ENCODE measurements around the gene NSUN4. TPM values are rescaled to one million over a fixed set of nuclear protein-coding genes. Genes with fewer than 3 reads are reported as not detected.

The NSUN4 gene
- total RNA-seq, 1 experiment from 2014 or later = 22.3 TPM

DNA sequence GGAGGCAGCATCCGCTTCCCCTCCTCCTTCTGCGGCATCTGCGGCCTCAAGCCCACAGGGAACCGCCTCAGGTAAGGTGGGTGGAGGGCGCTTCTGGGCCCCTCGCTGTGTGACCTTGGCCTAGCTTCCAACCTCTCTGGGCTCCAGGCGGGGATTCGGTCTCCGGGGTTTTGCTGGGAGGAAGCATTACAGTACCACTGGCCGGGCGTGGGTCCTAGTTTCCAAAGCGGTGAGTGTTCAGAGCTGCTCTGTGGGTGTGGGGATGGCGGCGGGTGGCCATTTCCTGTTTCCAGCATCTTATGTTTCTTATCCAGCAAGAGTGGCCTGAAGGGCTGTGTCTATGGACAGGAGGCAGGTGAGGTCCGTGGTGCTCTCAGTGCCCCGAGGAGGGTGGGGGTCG lies 65.1 kb downstream of the NSUN4 start:
- DNase-seq (ENCODE audit: low read depth) = no peak

DNA sequence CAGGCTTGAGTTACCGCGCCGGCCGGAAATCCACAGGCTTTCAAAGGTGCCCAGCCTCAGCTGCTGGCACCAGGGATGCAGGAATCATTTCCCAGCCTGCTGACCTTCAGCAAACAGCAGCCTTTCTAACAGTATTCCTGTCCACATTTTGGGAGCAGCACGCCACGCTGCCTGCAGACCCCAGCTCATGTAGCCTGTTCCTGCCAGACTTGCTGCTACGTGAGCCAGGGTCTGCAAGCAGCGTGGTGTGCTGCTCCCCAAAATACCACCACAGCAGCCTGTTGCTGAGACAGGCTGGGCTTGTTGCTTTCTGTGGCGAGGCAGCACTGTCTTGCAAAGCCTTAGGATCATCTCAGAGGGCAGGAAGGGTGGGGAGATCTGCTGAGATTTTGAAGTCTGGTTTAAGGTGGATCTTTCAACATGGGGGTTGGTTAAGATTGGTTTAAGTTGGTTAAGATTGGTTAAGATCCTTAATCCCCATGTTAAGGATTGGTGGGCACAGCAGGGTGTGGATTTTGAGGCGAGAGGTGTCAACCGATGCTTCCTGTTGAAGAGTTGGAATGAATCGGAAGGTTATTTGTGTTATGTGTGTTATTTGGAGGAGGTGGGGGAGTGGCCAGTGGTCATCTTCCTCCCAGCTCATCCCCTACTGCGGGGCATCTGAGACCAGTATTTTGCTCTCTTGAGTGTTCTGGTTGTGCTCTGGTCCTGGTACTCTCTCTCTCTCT lies 66.4 kb downstream of the NSUN4 start:
- DNase-seq (ENCODE audit: low read depth) = no peak

DNA sequence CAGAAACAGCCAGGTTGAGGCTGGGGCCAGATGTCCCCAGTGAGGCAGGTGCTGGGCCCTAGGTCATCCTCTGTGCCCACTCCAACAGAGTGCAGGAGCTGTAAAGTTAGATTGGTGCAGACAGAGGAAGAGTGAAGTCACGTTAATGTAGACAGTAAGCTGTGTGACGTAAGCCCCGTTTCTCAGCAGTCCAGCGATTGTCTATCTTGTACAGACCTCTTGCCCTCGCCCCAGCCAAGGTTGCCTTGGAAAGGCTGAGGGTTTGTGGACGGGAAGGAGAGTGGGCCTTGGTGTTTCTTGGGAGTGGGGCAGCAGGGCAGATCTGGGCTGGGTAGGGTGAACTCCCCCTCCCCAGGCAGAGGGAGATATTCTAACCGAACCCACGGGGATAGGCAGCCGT lies 67.0 kb downstream of the NSUN4 start:
- DNase-seq (ENCODE audit: low read depth) = no peak

DNA sequence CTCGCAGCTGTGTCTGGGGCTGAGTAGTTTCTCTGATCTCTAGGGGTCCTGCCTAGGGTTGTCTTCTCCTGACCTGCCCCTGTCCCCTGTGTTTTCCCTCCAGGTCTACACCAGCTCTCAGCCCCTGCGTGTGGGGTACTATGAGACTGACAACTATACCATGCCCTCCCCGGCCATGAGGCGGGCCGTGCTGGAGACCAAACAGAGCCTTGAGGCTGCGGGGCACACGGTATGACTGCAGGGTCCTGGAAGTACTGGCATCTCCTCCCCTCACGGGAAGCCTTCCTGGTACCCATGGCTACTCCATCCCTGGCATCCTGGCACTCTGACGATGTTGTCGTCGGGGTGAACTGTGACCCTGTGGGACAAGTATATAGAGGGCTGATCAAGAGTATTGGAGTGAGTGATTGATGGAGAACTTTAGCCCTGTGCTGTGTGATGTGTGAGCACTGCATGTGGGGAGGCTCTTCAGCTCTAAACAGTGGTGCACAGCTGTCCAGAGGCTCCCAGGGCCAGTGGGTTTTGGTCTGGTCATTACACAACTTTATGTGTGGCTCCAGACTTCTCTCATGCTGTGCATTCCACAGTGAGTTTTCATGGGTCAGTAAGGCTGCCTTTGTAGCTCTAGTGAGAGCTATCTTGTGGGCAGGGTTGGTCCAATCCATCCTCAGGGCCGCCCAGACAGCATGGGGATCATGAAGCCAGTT lies 67.9 kb downstream of the NSUN4 start:
- no peak for DNase-seq (ENCODE audit: low read depth)

DNA sequence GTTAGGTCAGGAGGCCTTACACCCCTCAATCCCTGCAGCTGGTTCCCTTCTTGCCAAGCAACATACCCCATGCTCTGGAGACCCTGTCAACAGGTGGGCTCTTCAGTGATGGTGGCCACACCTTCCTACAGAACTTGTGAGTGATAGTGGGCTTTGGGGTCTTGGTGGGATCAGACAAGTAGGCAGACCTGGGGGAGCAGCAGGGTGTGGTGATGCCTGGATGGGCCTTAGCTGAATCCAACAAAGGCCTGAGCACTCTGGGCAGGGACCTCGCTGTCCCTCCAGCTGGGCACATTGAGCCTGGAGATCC lies 68.4 kb downstream of the NSUN4 start:
- DNase-seq (ENCODE audit: low read depth) = no peak

DNA sequence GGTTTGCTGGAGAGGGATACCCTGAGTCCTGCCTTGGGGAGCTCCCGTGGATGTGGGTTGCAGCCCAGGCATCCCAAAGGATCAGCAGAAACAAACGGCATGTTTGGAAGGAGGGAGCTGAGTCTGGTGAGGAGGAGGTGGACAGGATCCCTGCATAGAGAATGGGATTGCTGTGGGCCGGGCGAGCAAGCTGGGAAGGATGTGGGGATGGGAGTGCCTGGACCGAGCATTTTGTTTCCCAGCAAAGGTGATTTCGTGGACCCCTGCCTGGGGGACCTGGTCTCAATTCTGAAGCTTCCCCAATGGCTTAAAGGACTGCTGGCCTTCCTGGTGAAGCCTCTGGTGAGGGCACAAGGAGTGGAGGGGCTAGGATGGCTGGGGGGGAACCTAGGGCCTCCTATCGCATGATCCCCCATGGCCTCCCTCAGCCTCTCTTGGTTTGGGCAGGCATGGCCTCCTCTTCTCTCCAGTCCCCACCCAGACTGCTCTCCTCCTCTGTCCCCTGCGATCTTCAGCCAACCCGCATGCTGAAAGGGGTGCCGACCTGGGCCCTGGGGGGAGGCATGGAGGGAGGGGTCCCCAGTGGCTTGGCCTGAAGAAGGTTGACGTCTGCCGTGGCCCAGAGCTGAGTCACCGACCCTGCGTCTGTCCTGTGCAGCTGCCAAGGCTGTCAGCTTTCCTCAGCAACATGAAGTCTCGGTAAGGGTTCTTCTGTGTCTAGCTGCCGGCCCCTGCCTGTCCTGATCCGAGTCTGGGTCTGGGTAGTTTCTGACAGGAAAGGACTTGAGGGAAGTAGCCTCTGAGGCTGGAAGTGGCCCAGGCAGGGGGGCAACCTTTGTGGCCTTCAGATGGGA lies 69.8 kb downstream of the NSUN4 start:
- no peak for DNase-seq (ENCODE audit: low read depth)

DNA sequence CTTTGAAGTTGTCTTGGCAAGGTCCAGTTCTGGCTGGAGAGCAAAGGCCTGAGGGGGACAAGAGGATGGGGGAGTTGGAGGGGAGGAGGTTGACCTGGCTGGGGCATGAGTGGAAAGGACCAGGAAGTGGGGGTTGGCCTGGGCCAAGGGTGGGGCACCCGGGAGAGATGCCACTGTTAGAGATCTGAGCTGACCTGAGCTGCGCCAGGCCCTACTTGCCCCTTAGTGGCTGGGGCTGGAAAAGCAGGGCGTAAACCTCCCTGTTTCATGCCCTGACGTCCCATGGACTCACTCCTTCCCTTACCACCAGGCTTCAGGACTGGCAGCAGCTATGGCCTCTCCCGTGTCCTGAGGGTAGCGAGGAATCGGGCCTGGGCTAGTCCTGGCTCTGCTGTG lies 70.4 kb downstream of the NSUN4 start:
- no peak for DNase-seq (ENCODE audit: low read depth)

Other genes starting within 250 kb of the NSUN4 start
- gene PIK3R3, start 208.2 kb upstream of the NSUN4 start, total RNA-seq (2014; rRNA removed; shearing (Covaris generic)) = 17.7 and 30.2 TPM in 2 replicates
- 2.7 TPM in 1 of 2 replicates, not detected in the other for gene TSPAN1, start 165.7 kb upstream of the NSUN4 start, total RNA-seq (2014; rRNA removed; shearing (Covaris generic))
- gene P3R3URF, start 164.3 kb upstream of the NSUN4 start, total RNA-seq (2014; rRNA removed; shearing (Covaris generic)) = not detected in 2 replicates
- 59.4 and 62.5 TPM in 2 replicates for gene POMGNT1, start 142.4 kb upstream of the NSUN4 start, total RNA-seq (2014; rRNA removed; shearing (Covaris generic))
- not detected in 2 replicates for gene LURAP1, start 137.5 kb upstream of the NSUN4 start, total RNA-seq (2014; rRNA removed; shearing (Covaris generic))
- 19.9 and 22.5 TPM in 2 replicates for gene RAD54L, start 93.0 kb upstream of the NSUN4 start, total RNA-seq (2014; rRNA removed; shearing (Covaris generic))
- 50.2 and 61.0 TPM in 2 replicates for gene LRRC41, start 37.2 kb upstream of the NSUN4 start, total RNA-seq (2014; rRNA removed; shearing (Covaris generic))
- 1,306 and 1,452 TPM in 2 replicates for gene UQCRH, start 37.1 kb upstream of the NSUN4 start, total RNA-seq (2014; rRNA removed; shearing (Covaris generic))
- 3.8 and 6.3 TPM in 2 replicates for gene FAAH, start 53.5 kb downstream of the NSUN4 start, total RNA-seq (2014; rRNA removed; shearing (Covaris generic))
- 0.80 and 2.1 TPM in 2 replicates for gene DMBX1, start 149.0 kb downstream of the NSUN4 start, total RNA-seq (2014; rRNA removed; shearing (Covaris generic))
- not detected in 2 replicates for gene KNCN, start 210.8 kb downstream of the NSUN4 start, total RNA-seq (2014; rRNA removed; shearing (Covaris generic))